SH-SY5Y (cell line): Measurements from ENCODE around the gene NDUFA11.

Experiments
- GATA2 ChIP-seq: IDR thresholded peaks from 2 replicates; pipeline ENCODE4 v1.6.1; 2011; ENCODE audit warnings: mild to moderate bottlenecking, low read depth, low read length
- GATA3 ChIP-seq: IDR thresholded peaks from 2 replicates; pipeline ENCODE4 v1.6.1; 2011; ENCODE audit warnings: low read depth, mild to moderate bottlenecking, low read length, moderate library complexity

DNA sequence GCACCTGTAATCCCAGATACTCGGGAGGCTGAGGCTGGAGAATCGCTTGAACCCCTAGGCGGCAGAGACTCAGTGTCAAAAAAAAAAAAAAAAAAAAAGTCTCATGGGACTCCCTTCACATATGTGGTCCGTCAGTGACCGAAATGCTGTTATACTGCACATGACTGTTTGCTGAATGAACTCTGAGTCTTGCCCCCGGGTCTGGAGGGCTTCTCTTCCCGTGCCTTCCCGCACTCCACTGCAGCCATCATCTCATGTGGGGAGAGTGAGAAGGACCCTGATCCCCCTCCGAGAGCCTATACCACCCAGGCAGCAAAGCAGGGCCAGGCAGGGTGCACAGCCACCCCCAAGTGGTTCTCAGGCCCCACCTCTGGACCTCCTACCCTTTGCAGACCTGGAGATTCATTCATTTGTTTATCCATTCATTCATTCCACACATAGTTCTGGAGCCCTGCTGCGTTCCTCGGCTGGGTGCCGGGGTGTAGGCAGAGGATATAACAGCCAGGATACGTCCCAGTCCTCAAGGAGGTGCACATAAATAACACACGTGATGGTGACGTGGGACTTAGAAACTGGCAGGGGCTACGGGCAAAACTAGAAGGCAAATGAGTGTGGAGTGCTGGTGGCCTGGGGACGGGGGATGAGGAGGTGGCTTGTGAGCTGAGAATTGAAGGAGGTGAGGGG is 14.2 kb downstream of the NDUFA11 start:
- TF ChIP-seq GATA2 (no peak), GATA3 (no peak)
